ENCODE results near the gene SEMA4D.

Gene SEMA4D

DNA sequence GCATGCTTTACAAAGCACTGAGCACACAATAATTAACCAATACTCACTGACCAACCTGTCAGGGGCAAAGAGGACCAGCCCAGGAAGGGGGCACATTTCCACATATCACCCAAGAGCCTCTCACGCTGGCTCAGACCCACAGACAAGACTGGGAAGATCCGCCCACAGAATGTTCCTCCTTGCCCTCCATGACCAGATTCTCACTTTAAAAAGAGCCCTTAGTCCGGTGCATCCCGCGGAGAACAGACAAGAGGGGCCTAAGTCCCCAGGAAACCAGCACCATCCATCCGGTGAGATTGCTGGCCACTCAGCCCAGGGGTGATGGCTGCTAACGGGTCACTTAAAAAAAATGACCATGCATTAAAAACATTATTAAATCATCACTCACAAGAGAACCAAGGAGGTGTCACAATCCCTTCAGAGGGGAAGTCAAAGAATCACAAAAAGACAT is 32.9 kb downstream of the SEMA4D start:
- no peak for DNase-seq (ENCODE audit: low read depth)

DNA sequence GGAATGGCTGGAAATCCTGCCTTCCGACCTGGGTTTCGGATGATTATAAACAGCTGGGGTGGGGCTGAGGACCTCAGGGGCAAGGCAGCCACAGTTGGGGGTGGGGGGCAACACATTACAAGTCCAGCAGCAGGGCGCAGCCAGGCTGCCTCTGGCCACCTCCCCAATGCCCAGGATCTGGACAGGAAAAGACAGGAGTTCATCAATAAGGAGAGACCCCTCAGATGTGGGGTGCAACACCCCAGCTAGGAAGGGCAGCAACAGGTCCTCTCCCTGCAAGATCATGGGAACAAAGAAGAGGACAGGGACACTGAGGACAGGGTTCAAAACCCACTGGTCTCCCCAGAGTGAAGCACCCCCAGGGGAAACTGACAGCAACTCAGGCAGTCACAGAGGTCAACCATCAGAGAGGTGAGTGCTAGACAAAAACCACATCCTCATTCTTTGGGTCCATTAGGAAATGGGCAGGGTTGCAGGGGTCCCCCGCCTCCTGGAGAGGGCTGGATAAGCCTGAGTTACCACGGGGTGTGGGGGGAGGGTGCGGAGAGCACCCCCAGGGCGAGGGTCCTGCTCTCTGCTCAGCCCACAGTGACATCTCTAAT is 33.5 kb downstream of the SEMA4D start:
- DNase-seq (ENCODE audit: low read depth), result no peak

DNA sequence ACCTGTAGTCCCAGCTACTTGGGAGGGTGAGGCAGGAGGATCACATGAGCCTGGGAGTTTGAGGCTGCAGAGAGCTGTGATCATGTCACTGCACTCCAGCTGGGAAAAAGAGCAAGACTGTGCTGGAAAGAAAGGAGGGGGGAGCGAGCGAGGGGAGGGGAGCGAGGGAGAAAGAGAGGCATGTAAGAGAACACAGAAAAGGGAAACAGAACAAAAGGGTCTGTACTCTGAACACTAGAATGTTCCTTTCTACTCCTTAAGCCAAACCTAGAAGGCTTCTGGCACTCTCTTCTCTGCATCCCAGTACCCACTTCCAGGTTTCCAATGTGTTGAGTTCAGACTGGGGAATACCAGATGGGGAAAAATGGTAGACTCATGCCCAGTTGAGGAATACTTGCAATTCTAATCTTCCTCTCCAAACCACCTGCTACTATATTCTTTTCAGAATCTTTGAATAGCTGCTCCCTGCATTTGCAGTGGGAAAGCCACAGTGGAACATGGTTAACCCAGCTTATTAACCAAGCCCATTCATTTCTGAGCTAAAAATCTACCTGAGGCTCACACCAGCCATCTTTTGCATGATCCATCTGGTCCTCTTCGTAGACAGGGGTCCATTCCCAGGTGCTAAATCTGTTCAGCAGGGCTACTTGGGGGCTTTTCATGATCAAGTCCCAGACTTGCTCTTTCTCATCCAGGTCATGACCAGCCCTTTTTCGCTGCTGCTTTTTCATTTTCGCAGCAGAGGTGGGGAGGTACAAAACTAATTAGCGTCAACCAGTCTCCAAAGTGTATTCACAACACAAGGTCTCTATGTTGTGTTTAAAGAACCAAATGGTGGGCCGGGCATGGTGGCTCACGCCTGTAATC is 34.9 kb downstream of the SEMA4D start:
- no peak for DNase-seq (ENCODE audit: low read depth)

DNA sequence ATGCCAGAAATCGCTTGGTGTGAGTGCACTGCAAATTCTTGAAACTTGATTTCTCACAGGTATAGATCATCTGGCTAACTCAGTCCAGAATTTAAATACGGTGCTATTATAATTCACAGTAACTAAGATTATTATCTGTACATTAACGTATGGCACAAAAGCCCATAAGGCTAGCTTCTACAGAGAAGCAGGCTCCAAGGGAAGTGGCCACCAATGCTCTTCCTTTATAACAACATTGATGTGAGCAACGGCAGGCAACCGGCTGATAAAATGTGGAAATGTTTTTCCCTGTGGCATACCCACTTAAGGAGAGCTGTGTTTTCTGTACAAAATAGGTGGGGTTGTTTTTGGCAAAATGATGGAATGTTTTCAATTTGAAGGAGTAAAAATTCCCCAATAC is 35.7 kb downstream of the SEMA4D start:
- no peak for DNase-seq (ENCODE audit: low read depth)

GRCh38 chr9:89461265-89461664 is 36.6 kb downstream of the SEMA4D start:
- peak; percentile 1 for DNase-seq (ENCODE audit: low read depth)

- no peak for DNase-seq (ENCODE audit: low read depth)
These were observed 37.4 kb downstream of the SEMA4D start for GRCh38 chr9:89460551-89460950.

GRCh38 chr9:89458768-89459496 is 39.0 kb downstream of the SEMA4D start:
- no peak for DNase-seq (ENCODE audit: low read depth)

DNA sequence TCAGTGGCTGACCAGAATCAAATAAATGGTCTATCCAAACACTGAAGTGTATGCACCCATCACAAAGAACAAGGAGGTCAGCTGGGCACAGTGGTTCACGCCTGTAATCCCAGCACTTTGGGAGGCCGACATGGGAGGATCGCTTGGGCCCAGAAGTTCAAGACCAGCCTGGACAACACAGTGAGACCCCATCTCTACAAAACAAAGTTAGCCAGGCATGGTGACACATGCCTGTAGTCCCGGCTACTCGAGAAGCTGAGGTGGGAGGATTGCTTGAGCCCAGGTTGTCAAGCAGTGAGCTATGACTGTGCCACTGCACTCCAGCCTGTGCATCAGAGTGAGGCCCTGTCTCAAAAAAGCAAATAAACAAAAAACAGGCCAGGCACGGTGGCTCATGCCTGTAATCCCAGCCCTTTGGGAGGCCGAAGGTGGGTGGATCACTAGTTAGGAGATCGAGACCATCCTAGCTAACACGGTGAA is 40.5 kb downstream of the SEMA4D start:
- no peak for DNase-seq (ENCODE audit: low read depth)

DNA sequence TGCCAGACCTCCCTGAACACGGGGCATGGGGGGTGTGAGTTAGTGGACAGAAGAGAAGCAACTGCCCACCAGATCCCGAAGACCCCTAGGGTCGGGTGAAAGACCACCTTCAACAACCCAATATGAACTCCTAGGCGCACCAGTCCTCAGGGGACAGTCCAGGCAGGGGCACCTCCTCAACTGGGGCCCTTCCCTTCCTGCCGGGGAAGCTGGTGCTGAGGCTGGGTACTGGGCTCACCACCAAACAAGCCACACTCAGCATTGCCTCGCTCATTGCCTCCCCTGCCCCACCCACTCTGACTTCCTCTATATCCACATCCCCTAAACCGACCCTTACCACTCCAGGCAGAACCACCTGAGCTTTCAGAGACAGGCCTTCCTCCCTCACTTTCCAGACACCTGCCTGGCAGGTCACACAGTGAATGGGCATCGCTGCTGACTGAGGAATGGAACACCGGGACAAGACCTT is 42.5 kb downstream of the SEMA4D start:
- DNase-seq (ENCODE audit: low read depth), result no peak

DNA sequence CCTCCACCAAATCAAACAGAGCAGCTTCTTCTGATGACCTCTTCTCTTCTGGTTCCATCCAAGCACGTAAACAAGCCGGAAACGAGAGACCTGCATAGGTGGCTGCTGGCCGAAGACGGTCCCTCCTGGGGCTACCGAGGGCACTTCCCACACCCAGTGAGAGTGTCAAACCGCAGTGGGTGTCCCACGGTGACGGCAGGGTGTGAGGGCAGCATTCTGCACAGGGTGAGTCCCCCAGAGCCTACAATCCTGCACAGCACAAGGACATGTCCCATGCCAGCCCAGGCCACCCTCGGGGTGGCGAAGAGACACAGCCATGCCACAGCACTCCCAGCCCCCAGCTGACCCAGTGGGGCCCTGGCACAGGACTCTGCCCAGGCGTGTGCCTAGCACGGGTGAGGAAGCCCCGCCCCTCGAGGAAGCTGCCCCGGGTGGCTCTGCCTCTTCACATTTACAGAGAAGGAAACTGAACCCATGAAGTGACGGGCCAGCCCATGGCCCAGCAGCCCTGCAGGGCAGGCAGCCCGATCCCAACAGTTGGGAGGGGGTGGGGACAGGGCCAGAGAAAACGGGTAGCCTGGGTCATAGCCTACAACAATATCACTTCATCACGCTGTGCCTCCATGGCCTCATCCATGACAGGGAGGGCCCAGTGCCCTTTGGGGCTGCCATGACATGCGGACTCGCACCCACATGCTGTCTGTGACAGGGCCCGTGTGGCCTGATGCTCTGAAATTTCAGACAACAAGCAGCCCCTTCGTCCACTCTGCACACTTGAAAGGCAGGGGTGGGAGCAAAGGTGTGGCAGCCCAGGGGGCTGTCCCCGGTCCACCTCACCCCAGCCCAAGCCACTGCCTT is 43.2 kb downstream of the SEMA4D start:
- no peak for DNase-seq (ENCODE audit: low read depth)

GRCh38 chr9:89453452-89453851 is 44.5 kb downstream of the SEMA4D start:
- DNase-seq (ENCODE audit: low read depth), result no peak

DNA sequence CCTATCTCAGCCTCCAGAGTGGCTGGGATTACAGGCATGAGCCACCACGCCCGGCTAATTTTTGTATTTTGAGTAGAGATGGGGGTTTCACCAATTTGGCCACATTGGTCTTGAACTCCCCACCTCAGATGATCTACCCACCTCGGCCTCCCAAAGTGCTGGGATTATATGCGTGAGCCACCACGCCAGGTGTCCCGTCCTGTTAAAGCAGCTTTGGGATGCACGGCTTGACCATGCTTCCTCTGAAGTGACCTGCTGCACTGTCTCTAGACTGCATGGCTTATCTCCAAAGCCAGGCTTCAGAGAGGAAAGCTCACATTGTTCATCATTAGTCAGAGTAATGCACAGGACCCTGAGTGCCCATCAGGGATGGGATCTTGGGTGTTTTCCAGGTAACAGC is 45.4 kb downstream of the SEMA4D start:
- no peak for DNase-seq (ENCODE audit: low read depth)

DNA sequence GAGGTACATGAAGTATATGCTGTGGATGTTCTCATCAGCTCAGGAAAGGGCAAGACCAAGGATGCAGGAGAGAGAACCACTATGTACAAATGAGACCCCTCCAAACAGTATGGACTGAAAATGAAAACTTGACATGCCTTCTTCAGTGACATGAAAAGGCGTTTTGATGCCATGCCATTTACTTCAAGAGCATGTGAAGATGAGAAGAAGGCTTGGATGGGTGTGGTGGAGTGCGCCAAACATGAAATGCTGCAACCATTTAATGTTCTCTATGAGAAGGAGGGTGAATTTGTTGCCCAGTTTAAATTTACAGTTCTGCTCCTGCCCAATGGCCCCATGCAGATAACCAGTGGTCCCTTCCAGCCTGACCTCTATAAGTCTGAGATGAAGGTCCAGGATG is 47.7 kb downstream of the SEMA4D start:
- no peak for DNase-seq (ENCODE audit: low read depth)

- no peak for DNase-seq (ENCODE audit: low read depth)
These were observed 48.6 kb downstream of the SEMA4D start for GRCh38 chr9:89449261-89449671.

- DNase-seq (ENCODE audit: low read depth), result no peak
These were observed 49.1 kb downstream of the SEMA4D start for GRCh38 chr9:89448821-89449220.

DNA sequence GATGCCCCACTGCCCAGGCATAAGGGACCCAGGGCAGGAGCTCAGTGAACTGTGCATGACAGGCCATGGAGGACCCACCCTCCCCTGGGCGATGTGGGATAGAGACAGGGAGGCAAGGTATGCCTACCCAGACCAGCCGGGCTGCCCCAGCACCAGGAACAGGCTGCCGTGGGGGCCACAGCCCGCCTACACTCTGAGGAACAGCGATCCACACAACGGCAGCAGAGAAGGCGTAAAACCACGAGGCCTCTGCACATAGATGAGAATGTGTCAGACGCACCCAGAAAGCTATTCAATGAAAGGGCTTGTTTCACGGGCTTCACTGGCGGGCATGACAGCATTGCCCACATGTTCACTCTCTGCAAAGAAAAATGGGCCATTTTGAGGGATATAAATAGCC is 49.5 kb downstream of the SEMA4D start:
- DNase-seq (ENCODE audit: low read depth), result no peak

DNA sequence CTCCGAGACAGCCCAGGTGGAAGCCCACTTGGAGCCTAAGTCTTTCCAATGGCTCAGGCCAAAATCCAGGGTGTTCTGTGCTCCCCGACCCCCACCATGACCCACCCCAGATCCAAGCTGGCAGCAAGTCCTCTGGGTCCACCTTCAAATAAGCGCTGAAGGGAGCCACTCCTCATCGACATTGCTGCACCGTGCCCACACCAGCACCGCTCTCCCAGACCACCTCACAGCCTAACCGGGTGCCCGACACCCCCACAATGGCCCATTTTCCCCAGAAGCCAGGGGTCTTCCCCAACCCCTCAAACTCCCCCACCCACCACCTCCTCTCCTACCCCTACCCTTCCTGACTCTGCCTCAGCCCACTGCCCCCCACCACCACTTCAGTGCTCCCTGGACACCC is 50.5 kb downstream of the SEMA4D start:
- DNase-seq (ENCODE audit: low read depth), result no peak

DNA sequence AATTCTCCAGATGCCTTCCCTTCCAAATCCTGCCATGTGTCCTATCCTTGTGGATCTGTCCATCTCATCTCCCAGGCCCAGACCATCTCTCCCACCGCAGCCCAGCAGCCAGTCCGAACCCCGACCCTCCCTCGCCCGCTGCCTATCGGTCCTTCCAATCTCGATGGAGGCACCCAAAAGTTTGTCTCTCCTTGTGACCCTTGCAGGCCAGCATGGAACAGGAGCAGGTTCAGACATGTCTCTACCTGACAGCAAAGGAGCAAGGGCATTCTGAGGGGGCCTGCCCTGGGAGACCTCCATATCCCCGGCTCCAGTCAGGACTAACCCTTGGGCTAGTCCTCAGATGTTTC is 51.0 kb downstream of the SEMA4D start:
- no peak for DNase-seq (ENCODE audit: low read depth)

DNA sequence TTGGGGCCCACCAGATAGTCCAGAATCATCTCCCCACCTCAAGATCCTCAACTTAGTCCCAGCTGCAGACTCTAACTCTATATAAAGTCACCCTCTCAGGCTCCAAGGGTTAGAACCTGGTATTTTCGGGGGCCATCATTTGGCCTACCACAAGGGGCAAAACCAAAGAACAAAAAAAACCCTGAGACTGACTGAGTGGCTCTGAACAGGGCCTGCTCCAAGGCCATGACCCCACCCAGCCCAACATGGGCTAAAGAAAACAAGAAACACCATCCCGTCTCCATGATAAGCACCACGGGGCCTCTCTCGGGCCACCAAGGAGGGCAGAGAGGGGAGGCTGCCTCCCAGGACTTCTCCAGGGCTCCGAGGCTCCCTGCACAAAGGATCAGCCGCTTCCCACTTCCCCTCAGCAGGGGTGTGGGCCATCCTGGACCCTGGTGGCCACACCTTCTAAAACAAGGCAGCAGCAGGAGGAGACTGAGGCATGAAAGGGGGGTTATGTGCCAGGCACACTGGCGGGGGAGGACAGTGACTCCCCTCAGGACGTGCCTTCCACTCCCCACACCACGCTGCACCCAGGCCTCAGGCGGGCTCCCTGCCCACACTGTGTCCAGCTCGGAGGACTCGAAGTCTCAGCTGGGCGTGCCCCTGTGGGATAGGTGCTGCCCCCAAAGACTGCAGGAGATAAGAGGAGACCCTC is 51.5 kb downstream of the SEMA4D start:
- no peak for DNase-seq (ENCODE audit: low read depth)

DNA sequence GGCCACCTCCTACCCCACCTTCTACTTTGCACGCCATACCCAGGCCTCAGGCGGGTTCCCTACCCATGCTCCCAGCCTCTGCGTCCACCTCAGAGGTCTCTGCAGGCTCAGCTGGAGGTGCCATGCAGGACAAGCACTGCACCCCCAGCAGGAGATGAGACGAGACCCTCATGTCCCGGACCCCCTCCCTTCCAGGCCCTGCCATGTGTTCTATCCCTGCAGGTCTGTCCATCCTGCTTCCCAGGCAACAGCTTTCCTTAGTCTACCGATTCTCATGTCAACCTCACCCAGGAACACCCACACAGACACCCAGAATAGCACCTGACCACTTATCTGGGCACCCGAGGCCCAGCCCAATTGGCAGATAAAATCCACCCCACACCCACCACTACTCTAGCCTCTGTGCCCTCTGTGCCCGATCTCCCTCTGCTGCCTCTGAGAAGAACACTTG is 52.1 kb downstream of the SEMA4D start:
- DNase-seq (ENCODE audit: low read depth), result no peak

All from HS-27A (cell line).